Fibroblast of the aortic adventitia (primary cell): ENCODE measurements around the gene PGAM1. TPM values are rescaled to one million over a fixed set of nuclear protein-coding genes. Genes with fewer than 3 reads are reported as not detected.

ENCODE experiments used
- DNase-seq: peaks from one replicate; pipeline ENCODE4 v3.0.0-alpha.2; 2010; ENCODE audit warnings: low read depth
- H3K4me3 ChIP-seq: 2 replicates; pipeline ENCODE4 v1.5.1; 2011; ENCODE audit warnings: low read depth, mild to moderate bottlenecking, control low read depth, low read length, moderate library complexity
- CTCF ChIP-seq: IDR thresholded peaks from 2 replicates; pipeline ENCODE4 v1.5.1; 2011; ENCODE audit warnings: mild to moderate bottlenecking, low read length, control low read depth, inconsistent platforms; ENCODE audit not compliant: insufficient read depth
- total RNA-seq: library from RNA; depleted of rRNA; stranded (reverse); fragments of >200 nt; gene quantifications from 2 replicates; pipeline ENCODE4 v1.2.3, GENCODE V29; 2012; ENCODE audit warnings: low replicate concordance

The PGAM1 gene
- total RNA-seq, 1 donor = 362 TPM

DNA sequence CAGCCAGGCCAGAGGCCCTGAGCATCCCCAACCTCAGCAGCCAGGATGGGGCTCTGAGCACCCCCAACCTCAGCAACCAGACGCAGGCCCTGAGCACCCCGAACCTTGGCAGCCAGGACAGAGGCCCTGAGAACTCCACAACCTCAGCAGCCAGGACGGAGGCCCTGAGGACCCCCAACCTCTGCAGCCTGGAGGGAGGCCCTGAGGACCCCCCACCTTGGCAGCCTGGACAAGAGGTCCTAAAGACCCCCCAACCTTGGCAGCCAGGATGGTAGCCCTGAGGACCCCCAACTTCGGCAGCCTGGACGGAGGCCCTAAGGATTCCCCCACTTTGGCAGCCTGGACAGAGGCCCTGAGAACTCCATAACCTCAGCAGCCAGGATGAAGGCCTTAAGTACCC, 41.8 kb upstream of the PGAM1 start:
- H3K4me3 ChIP-seq = no peak overlapping the region
- DNase-seq = no peak
- no peak for TF ChIP-seq CTCF

- H3K4me3 ChIP-seq = no peak overlapping the region
- DNase-seq = no peak
- no peak for TF ChIP-seq CTCF
These were observed 41.4 kb upstream of the PGAM1 start for GRCh38 chr10:97384641-97385040.

DNA sequence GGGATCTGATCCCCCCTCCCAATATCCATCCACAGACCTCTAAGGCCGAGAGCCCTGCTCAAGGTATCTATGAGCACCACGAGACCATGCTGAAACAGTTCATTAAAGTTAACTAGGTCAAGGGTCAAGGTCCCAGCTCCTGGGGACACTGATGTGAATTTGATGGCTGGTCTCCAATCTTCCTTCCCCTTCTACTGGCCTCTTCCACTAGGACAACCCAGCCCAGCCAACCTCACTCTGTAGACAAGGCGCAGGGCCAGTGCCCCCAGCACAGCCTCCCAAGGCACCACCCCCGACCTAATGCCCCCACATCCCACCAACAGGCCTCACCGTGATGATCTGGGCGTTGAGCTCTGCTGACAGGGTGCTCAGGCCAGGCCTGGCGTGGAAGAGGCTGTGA, 40.4 kb upstream of the PGAM1 start:
- DNase-seq = no peak
- no peak overlapping the region for H3K4me3 ChIP-seq
- no peak for TF ChIP-seq CTCF

DNA sequence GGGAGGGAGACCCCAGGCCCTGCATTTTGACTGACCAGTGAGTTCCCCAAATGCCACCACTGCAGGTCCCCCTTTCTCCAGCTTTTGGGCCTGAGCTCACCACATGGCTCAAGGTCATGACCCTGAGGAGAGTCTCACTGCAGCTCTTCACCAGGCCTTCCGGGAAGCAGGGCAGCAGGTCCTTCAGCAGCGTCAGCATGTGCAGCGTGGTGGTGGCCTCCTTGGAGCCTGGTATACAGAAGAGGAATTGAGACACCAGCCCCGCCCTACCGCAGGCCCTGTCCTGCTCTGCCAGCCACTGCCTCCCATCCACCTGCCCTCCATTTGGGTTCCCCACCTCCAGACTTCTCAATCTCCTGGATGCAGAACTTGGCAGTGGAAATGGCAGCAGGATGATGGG, 37.8 kb upstream of the PGAM1 start:
- DNase-seq = no peak
- no peak for TF ChIP-seq CTCF

DNA sequence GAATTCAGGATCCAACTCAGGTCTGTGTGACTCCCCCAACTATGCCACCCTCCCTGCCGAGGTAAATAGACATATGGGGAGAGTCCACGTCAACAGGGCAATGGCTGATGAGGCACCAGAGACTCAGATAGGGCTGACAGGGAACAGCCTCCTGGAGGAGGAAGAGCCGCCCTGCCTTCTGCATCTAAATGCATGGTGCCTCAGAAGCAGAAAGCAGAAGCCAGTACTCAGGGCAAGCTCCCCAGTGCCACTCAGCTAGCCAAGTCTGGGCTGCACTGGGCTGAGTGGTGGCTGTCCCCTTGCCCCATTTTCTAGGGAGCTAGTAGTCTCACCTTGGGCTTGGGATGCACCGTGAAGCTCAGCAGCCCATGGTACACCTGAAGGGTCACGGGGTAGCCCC, 35.9 kb upstream of the PGAM1 start:
- no peak for TF ChIP-seq CTCF
- no peak overlapping the region for H3K4me3 ChIP-seq
- DNase-seq = no peak

More for the DNA sequence above, 37.8 kb upstream of the PGAM1 start:
- no peak overlapping the region for H3K4me3 ChIP-seq

GRCh38 chr10:97393034-97393573, 32.9 kb upstream of the PGAM1 start:
- no peak for DNase-seq
- no peak for TF ChIP-seq CTCF

DNA sequence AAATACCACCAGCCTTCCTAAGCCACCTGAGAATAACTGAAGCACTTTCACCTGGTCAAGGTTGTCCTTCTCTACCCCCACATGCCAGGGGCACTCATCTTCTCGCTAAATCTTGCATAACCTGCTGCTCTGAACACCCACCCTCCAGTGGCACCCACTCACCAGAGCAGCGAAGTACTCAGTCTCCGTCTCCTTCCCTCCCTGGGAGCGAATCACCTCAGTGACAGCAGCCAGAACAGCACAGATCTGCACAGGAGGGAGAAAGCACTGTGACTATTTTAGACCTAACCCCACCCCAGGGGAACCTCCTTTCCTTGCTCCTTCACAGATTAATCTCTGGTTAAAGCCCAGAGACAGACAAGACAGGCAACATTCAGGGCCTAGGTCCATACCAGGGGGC, 29.9 kb upstream of the PGAM1 start:
- DNase-seq = no peak
- no peak for TF ChIP-seq CTCF
- no peak overlapping the region for H3K4me3 ChIP-seq

More at GRCh38 chr10:97393034-97393573, 32.9 kb upstream of the PGAM1 start:
- H3K4me3 ChIP-seq = no peak overlapping the region
